GM12892 (cell line): ENCODE data around the gene AK9.
A peak's percentile ranks its signal among the peaks of the same experiment; 100 is the strongest.

Source experiments
- DNase-seq: peaks from one replicate; pipeline ENCODE4 v3.0.0; 2011; ENCODE audit not compliant: insufficient read length
- FAIRE-seq: peaks from 2 replicates; lab custom pipeline; 2011; peaks lifted over from hg19 to GRCh38; lab: Jason Lieb, UNC
- POLR2A ChIP-seq: IDR thresholded peaks from 2 replicates; pipeline ENCODE4 v1.6.1; 2011; ENCODE audit warnings: low read depth, low read length, control low read depth
- POLR2AphosphoS5 ChIP-seq: IDR thresholded peaks from 2 replicates; pipeline ENCODE4 v1.6.1; 2011; ENCODE audit warnings: low read depth, low read length, control low read depth
- TAF1 ChIP-seq: IDR thresholded peaks from 2 replicates; pipeline ENCODE4 v1.6.1; 2011; ENCODE audit warnings: low read depth, mild to moderate bottlenecking, control low read depth, low read length, borderline replicate concordance

AK9 gene

GRCh38 chr6:109488001-109488400 lies 203.0 kb downstream of the AK9 start:
- FAIRE-seq (peak; percentile 44), DNase-seq (no peak)
- TF ChIP-seq TAF1 (no peak), POLR2A (no peak), POLR2AphosphoS5 (no peak)

GRCh38 chr6:109486068-109486467 lies 204.9 kb downstream of the AK9 start:
- no peak for DNase-seq
- FAIRE-seq: no peak
- TF ChIP-seq TAF1: no peak
- TF ChIP-seq POLR2AphosphoS5: no peak
- no peak for TF ChIP-seq POLR2A

- TF ChIP-seq TAF1 (no peak), POLR2AphosphoS5 (no peak), POLR2A (no peak)
- no peak for DNase-seq
Observed at GRCh38 chr6:109485266-109485935, 205.6 kb downstream of the AK9 start.

GRCh38 chr6:109484122-109484521 lies 206.9 kb downstream of the AK9 start:
- DNase-seq (no peak), FAIRE-seq (no peak)
- TF ChIP-seq TAF1 (no peak), POLR2AphosphoS5 (no peak), POLR2A (no peak)

More at GRCh38 chr6:109485266-109485935, 205.6 kb downstream of the AK9 start:
- no peak for FAIRE-seq

GRCh38 chr6:109483735-109484057 lies 207.3 kb downstream of the AK9 start:
- FAIRE-seq (no peak), DNase-seq (no peak)
- TF ChIP-seq POLR2AphosphoS5: no peak
- TF ChIP-seq POLR2A: no peak
- no peak for TF ChIP-seq TAF1

- DNase-seq: peak; percentile 84
- FAIRE-seq: peak; percentile 73
- TF ChIP-seq TAF1: 0 out of 2 replicates have a peak, but pooled peaks have one; percentile 19
- peak; percentile 65; the same call in 1 of the 2 replicates for TF ChIP-seq POLR2A
- no peak for TF ChIP-seq POLR2AphosphoS5
Observed at GRCh38 chr6:109482905-109483734, 207.9 kb downstream of the AK9 start, which contains the start of gene ZBTB24. TSS of gene ZBTB24 (minus strand) at chr6:109483219. CDS start at chr6:109482026, 1,193 bp downstream.

GRCh38 chr6:109480993-109481480 lies 210.0 kb downstream of the AK9 start:
- TF ChIP-seq POLR2A (no peak), TAF1 (no peak), POLR2AphosphoS5 (no peak)
- FAIRE-seq (no peak), DNase-seq (no peak)

- DNase-seq (no peak), FAIRE-seq (peak; percentile 30)
- TF ChIP-seq POLR2A (no peak), TAF1 (no peak), POLR2AphosphoS5 (no peak)
Observed at GRCh38 chr6:109478841-109479624, 212.0 kb downstream of the AK9 start.

GRCh38 chr6:109478222-109478805 lies 212.7 kb downstream of the AK9 start:
- no peak for DNase-seq
- no peak for FAIRE-seq
- TF ChIP-seq TAF1 (no peak), POLR2AphosphoS5 (no peak), POLR2A (no peak)

GRCh38 chr6:109477725-109478124 lies 213.3 kb downstream of the AK9 start:
- DNase-seq (no peak), FAIRE-seq (no peak)
- TF ChIP-seq POLR2A: no peak
- TF ChIP-seq TAF1: no peak
- TF ChIP-seq POLR2AphosphoS5: no peak
